NCI-H2107 treated with DMSO at 0.1 percent for 48 hours (cell line): ENCODE measurements around the gene REEP3.

Experiments used
- DNase-seq: peaks from one replicate; lab custom pipeline; 2025; ENCODE audit not compliant: unreplicated experiment; lab: John Stamatoyannopoulos, UW

REEP3 gene

GRCh38 chr10:63661347-63661746, 140.1 kb downstream of the REEP3 start:
- DNase-seq = no peak

GRCh38 chr10:63664341-63664885, 143.2 kb downstream of the REEP3 start:
- peak; percentile 29 for DNase-seq

GRCh38 chr10:63665006-63665580, 143.9 kb downstream of the REEP3 start:
- peak; percentile 33 for DNase-seq

- no peak for DNase-seq
These were observed 144.5 kb downstream of the REEP3 start for GRCh38 chr10:63665670-63666134.

- DNase-seq = no peak
These were observed 145.7 kb downstream of the REEP3 start for GRCh38 chr10:63666836-63667383.

GRCh38 chr10:63667596-63668480, 146.6 kb downstream of the REEP3 start:
- no peak for DNase-seq

- no peak for DNase-seq
These were observed 149.2 kb downstream of the REEP3 start for GRCh38 chr10:63670291-63670898.

- DNase-seq = peak; percentile 91
These were observed 150.2 kb downstream of the REEP3 start for GRCh38 chr10:63671317-63671937.

- DNase-seq = no peak
These were observed 151.3 kb downstream of the REEP3 start for GRCh38 chr10:63672491-63672890.

- DNase-seq = no peak
These were observed 152.0 kb downstream of the REEP3 start for GRCh38 chr10:63673246-63673645.

- no peak for DNase-seq
These were observed 152.6 kb downstream of the REEP3 start for GRCh38 chr10:63673846-63674245.
